Mesothelial cell of epicardium (in vitro differentiated cells): ENCODE results near the gene AGMO. TPM values are rescaled to one million over a fixed set of nuclear protein-coding genes. Genes with fewer than 3 reads are reported as not detected.

Source experiments
- DNase-seq, 2 experiments: peaks; one replicate each; pipeline ENCODE4 v3.0.0; 2021; ENCODE audit warnings: low spot score in 2 of 2; ENCODE audit not compliant: unreplicated experiment in 2 of 2
- H3K27ac Mint-ChIP-seq: 2 replicates; pipeline ENCODE4 v1.8.0; 2021; ENCODE audit warnings: mixed read lengths
- H3K27me3 Mint-ChIP-seq: 2 replicates; pipeline ENCODE4 v1.8.0; 2021; ENCODE audit warnings: low read depth, mixed read lengths
- H3K36me3 Mint-ChIP-seq: 2 replicates; pipeline ENCODE4 v1.8.0; 2021; ENCODE audit warnings: mixed read lengths
- H3K4me1 Mint-ChIP-seq: 2 replicates; pipeline ENCODE4 v1.8.0; 2021; ENCODE audit warnings: mixed read lengths
- H3K4me3 Mint-ChIP-seq: 2 replicates; pipeline ENCODE4 v1.8.0; 2021; ENCODE audit warnings: mild to moderate bottlenecking, moderate library complexity, mixed read lengths
- H3K9me3 Mint-ChIP-seq: 2 replicates; pipeline ENCODE4 v1.8.0; 2021; ENCODE audit warnings: mixed read lengths
- total RNA-seq: library from RNA; stranded (reverse); gene quantifications from 3 replicates; pipeline ENCODE4 v1.2.1, GENCODE V29; 2021
- TF ChIP-seq, protein P1 (sequence below): fragments of 200-600 bp; sonication (generic); IDR thresholded peaks from one replicate; pipeline ENCODE4 v1.5.0; 2021; ENCODE audit warnings: antibody characterized with exemption; ENCODE audit not compliant: unreplicated experiment

Gene AGMO
- total RNA-seq, 1 donor from 2014 or later: 1.0 TPM

DNA sequence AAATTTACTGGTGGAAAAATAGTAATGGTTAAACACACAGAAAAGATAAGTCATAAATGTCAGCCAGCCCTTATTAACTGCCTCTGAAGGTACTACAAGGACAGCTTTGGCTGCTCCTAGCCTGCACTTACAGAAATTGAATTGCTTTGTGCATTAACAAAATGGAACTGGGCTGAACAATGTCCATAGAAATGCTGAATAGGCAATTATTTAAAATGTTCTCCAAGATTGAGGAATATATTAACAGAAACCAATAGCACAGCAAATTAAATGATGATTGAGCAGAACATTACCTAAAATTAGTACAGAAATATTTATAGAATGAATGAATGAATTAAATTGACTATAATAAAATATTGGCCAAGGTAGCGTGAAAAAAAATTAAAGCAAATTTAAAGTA, 42.4 kb upstream of the AGMO start:
- H3K27ac Mint-ChIP-seq: no peak overlapping the region
- TF ChIP-seq, protein P1, sequence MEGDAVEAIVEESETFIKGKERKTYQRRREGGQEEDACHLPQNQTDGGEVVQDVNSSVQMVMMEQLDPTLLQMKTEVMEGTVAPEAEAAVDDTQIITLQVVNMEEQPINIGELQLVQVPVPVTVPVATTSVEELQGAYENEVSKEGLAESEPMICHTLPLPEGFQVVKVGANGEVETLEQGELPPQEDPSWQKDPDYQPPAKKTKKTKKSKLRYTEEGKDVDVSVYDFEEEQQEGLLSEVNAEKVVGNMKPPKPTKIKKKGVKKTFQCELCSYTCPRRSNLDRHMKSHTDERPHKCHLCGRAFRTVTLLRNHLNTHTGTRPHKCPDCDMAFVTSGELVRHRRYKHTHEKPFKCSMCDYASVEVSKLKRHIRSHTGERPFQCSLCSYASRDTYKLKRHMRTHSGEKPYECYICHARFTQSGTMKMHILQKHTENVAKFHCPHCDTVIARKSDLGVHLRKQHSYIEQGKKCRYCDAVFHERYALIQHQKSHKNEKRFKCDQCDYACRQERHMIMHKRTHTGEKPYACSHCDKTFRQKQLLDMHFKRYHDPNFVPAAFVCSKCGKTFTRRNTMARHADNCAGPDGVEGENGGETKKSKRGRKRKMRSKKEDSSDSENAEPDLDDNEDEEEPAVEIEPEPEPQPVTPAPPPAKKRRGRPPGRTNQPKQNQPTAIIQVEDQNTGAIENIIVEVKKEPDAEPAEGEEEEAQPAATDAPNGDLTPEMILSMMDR: no peak
- H3K9me3 Mint-ChIP-seq: no peaks in the 10 kb centered on the region
- H3K36me3 Mint-ChIP-seq: no peaks in the 10 kb centered on the region
- H3K27me3 Mint-ChIP-seq: no peaks in the 10 kb centered on the region
- peaks cover 16% of the 10 kb centered on the region for H3K4me1 Mint-ChIP-seq
- no peak for DNase-seq
- H3K4me3 Mint-ChIP-seq: no peak overlapping the region

DNA sequence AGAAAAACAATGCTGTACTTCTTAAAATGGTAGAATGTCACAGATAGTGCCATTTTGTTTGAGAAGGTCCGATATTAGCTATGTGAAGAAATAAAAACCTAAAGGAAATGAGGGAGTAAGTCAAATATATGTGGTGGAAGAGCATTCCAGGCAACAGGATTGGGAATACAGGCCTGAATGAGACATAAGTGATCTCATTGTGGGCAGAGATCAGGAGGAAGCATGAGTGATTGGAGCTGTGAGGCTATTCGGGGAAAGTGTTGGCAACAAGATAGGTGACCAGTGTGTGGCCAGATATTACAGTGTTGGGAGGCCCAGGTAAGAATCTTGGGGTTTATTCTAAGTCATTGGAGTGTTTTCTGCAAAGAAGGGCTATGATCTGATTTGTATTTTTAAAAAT, 41.3 kb upstream of the AGMO start:
- no peak overlapping the region for H3K27ac Mint-ChIP-seq
- TF ChIP-seq, protein P1: no peak
- no peak overlapping the region for H3K4me3 Mint-ChIP-seq

DNA sequence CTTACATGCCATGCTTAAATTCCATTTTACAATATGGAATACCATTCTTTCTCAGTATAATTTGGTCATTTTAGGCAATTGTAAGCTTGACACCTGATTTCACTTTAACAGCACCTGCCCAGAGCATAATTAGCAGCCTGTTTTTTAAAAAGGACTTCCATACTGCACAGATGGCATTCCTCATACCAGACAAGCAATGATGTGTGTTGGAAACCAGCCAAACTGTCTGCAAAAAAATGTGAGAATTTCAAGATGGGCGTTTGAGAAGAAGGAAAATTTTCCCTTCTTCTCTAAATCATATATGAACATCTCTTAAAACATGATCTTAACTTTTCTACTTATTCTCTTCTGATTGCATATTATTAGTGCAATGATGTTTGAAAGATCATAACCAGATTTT, 40.4 kb upstream of the AGMO start:
- Mint-ChIP-seq H3K27me3 (no peaks in the 10 kb centered on the region), H3K27ac (peak overlapping the region; percentile 78), H3K36me3 (no peaks in the 10 kb centered on the region), H3K4me3 (no peak overlapping the region), H3K9me3 (no peaks in the 10 kb centered on the region), H3K4me1 (peaks cover 11% of the 10 kb centered on the region)
- no peak for DNase-seq
- TF ChIP-seq, protein P1: no peak

More for the DNA sequence above, 41.3 kb upstream of the AGMO start:
- Mint-ChIP-seq H3K4me1 (peaks cover 12% of the 10 kb centered on the region), H3K36me3 (no peaks in the 10 kb centered on the region), H3K27me3 (no peaks in the 10 kb centered on the region), H3K9me3 (no peaks in the 10 kb centered on the region)
- no peak for DNase-seq

DNA sequence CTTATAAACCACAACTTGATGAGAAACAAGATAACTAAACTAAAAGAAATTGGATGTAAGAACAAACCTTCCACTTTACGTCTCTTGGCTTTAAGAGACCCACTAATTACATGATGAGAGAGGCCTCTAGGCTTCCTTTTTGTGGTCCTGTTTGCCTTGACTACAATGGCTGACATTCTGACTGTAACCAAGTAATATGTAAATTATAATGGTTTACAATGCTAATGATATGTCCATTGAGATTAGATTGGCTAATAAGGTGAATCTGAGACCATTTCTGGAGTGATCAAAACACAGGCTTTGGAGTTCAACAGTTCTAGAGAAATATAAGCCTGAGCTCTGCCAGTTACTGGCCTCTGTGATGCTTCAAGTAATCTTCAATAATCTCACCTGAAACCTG, 39.4 kb upstream of the AGMO start:
- TF ChIP-seq, protein P1: no peak
- H3K9me3 Mint-ChIP-seq: no peaks in the 10 kb centered on the region

DNA sequence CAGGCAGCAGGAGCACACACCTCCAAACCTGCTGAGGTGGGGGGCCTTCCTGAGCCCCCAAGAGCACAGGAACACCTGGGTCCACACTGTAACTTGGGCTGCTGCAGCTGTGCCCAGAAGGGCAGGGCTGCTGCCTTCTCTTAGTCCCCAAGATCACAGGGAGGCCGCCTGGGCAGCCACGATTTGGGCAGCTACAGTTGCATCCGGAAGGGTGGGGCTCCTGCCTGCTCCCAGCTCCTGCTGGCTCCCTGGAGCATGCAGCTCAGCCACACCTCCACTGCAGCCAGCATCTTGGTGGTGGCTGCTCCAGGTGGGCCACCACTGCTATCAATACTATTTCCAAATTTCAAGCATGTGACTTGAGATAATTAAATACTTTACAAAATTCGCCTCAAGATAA, 38.5 kb upstream of the AGMO start:
- no peak overlapping the region for H3K4me3 Mint-ChIP-seq
- H3K36me3 Mint-ChIP-seq: no peaks in the 10 kb centered on the region
- H3K27me3 Mint-ChIP-seq: no peaks in the 10 kb centered on the region
- no peak for DNase-seq
- H3K4me1 Mint-ChIP-seq: peaks cover 13% of the 10 kb centered on the region
- TF ChIP-seq, protein P1: no peak
- H3K27ac Mint-ChIP-seq: no peak overlapping the region
- H3K9me3 Mint-ChIP-seq: no peaks in the 10 kb centered on the region

More for the DNA sequence above, 39.4 kb upstream of the AGMO start:
- H3K4me1 Mint-ChIP-seq: peaks cover 13% of the 10 kb centered on the region
- DNase-seq: no peak
- no peaks in the 10 kb centered on the region for H3K36me3 Mint-ChIP-seq
- no peak overlapping the region for H3K27ac Mint-ChIP-seq
- H3K27me3 Mint-ChIP-seq: no peaks in the 10 kb centered on the region
- H3K4me3 Mint-ChIP-seq: no peak overlapping the region

DNA sequence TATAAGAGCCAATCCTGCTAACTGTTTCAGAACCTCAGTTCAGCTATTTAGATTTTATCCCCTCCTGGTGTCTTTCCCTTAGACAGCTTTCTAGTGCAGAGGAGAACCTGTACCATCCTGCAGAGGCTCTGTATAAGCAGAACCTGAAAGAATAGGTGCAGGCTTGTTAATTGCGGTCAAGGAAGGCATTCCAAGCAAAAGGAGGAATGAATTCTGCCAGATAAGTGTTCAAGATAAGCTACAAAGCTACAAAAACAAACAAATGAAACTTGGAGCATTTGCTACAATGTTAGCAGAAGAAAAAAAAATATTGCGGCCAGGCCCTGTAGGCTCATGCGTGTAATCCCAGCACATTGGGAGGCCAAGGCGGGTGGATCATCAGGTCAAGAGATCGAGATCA, 32.6 kb upstream of the AGMO start:
- no peak overlapping the region for H3K4me3 Mint-ChIP-seq
- DNase-seq: no peak
- H3K9me3 Mint-ChIP-seq: peaks cover 10% of the 10 kb centered on the region
- TF ChIP-seq, protein P1: no peak
- no peaks in the 10 kb centered on the region for H3K27me3 Mint-ChIP-seq
- H3K4me1 Mint-ChIP-seq: peaks cover 7% of the 10 kb centered on the region
- peak overlapping the region; percentile 39 for H3K27ac Mint-ChIP-seq
- no peaks in the 10 kb centered on the region for H3K36me3 Mint-ChIP-seq
